Lower lobe of right lung (tissue), 2 donors: ENCODE data around the gene MICALL2. TPM values are rescaled to one million over a fixed set of nuclear protein-coding genes. Genes with fewer than 3 reads are reported as not detected.

ENCODE experiments used
- ATAC-seq, 2 donors: fragments of 200-7000 bp; cut with Tn5 transposase; one replicate each; pipeline ENCODE4 v1.9.1; 2020 to 2022; ENCODE audit warnings: mild to moderate bottlenecking in 2 of 2, moderate library complexity in 2 of 2
- DNase-seq: peaks from one replicate; pipeline ENCODE4 v3.0.0-alpha.2; 2020
- H3K27ac ChIP-seq: fragments of 200-600 bp; one replicate; pipeline ENCODE4 v1.8.0; 2022
- H3K27me3 ChIP-seq: fragments of 200-600 bp; one replicate; pipeline ENCODE4 v1.8.0; 2022; ENCODE audit warnings: low read depth
- H3K36me3 ChIP-seq: fragments of 200-600 bp; one replicate; pipeline ENCODE4 v1.8.0; 2022; ENCODE audit warnings: mild to moderate bottlenecking
- H3K4me1 ChIP-seq: fragments of 200-600 bp; one replicate; pipeline ENCODE4 v1.8.0; 2022
- H3K4me3 ChIP-seq: fragments of 200-600 bp; one replicate; pipeline ENCODE4 v1.8.0; 2022; ENCODE audit warnings: mild to moderate bottlenecking
- H3K9me3 ChIP-seq: fragments of 200-600 bp; one replicate; pipeline ENCODE4 v1.8.0; 2022
- intact Hi-C: fragments of 100-400 bp; cut with DNase I; formaldehyde crosslinking; loops from one replicate; pipeline ENCODE4 v1.11.0; 2022
- total RNA-seq: library from RNA; stranded (reverse); fragmentation: NEBNext Ultra II Directional; extraction: Animal tissue kit (Norgen Biotek cat#: 25700); gene quantifications from one replicate; pipeline ENCODE4 v1.2.1, GENCODE V29; 2021
- TF ChIP-seq, protein P1 (sequence below): fragments of 200-600 bp; IDR thresholded peaks from one replicate; pipeline ENCODE4 v1.8.0; 2022; ENCODE audit warnings: antibody characterized with exemption, mild to moderate bottlenecking
- donor health status: DM: no; HTN: yes; CAD: no; lungs with severe emphysema.

Gene MICALL2
- total RNA-seq, 1 donor from 2014 or later, result 28.9 TPM

DNA sequence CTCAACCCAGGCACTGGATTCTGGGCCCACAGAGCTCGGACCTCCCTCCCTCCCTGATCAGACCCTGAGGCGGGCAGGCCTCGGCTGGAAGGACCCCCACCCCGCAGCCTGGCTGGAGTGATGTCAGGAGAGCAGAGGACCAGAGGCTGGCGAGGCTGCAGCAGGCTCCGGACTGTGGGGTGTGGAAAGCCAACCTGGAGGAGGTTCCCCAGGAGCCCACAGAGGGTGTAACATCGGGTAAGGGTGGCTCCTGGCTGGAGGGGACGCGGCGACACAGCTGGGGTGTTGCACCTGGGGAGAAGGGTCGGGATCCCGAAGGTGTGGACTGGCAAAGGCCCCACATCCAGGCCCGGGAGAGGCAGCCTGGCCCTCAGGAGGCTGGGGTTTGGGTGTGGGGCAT lies 8.9 kb upstream of the MICALL2 start:
- no peaks in the 10 kb centered on the region for H3K9me3 ChIP-seq
- H3K27me3 ChIP-seq, result no peaks in the 10 kb centered on the region
- no peak overlapping the region for H3K27ac ChIP-seq
- H3K4me3 ChIP-seq, result no peak overlapping the region
- ATAC-seq, result no peak
- intact Hi-C loops, result no loop called here
- H3K4me1 ChIP-seq, result peaks cover 14% of the 10 kb centered on the region
- H3K36me3 ChIP-seq, result peaks cover 41% of the 10 kb centered on the region
- DNase-seq, result no peak
- TF ChIP-seq, protein P1, sequence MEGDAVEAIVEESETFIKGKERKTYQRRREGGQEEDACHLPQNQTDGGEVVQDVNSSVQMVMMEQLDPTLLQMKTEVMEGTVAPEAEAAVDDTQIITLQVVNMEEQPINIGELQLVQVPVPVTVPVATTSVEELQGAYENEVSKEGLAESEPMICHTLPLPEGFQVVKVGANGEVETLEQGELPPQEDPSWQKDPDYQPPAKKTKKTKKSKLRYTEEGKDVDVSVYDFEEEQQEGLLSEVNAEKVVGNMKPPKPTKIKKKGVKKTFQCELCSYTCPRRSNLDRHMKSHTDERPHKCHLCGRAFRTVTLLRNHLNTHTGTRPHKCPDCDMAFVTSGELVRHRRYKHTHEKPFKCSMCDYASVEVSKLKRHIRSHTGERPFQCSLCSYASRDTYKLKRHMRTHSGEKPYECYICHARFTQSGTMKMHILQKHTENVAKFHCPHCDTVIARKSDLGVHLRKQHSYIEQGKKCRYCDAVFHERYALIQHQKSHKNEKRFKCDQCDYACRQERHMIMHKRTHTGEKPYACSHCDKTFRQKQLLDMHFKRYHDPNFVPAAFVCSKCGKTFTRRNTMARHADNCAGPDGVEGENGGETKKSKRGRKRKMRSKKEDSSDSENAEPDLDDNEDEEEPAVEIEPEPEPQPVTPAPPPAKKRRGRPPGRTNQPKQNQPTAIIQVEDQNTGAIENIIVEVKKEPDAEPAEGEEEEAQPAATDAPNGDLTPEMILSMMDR, result no peak

DNA sequence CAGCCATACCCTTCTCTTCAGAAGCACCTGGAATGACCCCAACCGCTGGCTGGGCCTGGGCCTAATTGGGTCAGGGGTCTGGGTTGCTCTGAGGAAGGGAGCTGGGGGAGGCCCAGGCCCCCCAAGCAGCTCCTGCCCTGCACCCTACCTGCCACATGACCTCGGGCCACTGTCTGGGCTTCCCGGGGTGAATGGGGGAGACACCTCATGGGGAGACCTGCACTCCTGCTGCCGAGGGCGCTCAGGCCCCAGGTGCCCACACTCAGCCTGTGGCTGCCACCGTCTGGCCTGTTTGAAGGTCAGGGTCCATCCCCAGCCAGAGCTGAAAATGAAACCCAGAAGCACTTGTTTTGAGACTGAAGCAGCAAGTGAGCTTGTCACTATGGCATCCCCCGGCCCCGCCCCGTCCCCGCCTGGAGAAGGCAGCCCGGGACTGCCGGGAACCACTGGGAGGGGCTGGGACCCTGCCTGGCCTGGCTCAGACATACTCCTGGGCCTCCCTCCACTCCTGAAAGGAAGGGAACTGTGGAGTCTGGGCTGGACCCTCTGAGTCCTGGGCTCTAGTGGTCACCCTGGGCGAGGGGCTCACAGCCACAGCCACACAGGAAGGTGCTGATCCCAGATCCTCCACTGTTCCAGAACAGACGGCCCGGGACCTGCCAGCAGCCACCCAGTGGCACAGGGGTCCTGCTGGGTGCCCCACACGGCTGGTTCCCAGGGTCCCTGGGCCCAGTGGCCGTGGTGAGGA lies 7.4 kb upstream of the MICALL2 start:
- intact Hi-C loops, result no loop called here
- Histone ChIP-seq H3K36me3 (peaks cover 26% of the 10 kb centered on the region), H3K4me3 (no peak overlapping the region), H3K27me3 (no peaks in the 10 kb centered on the region), H3K27ac (peak overlapping the region; percentile 81), H3K9me3 (no peaks in the 10 kb centered on the region), H3K4me1 (peaks cover 25% of the 10 kb centered on the region)
- TF ChIP-seq, protein P1, result no peak
- ATAC-seq, result peak; percentile 67 to 77
- DNase-seq, result peak; percentile 78

DNA sequence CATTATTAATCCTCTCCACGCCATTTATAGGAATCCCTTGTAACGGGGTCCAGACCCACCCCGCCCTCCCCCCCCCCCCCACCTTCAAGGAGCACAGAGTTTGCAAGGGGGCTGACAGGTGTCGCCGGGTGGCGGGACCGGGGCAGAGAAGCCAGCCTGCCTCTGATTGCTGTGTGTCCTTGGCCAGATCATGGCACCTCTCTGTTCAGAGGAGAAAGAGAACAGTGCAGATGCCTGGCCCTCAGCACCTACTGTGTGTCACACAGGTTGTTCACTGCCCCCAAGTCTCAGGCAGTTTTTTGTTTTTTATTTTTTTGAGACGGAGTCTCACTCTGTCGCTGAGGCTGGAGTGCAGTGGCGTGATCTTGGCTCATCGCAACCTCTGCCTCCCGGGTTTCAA lies 5.4 kb upstream of the MICALL2 start:
- peaks cover 43% of the 10 kb centered on the region for H3K4me1 ChIP-seq

DNA sequence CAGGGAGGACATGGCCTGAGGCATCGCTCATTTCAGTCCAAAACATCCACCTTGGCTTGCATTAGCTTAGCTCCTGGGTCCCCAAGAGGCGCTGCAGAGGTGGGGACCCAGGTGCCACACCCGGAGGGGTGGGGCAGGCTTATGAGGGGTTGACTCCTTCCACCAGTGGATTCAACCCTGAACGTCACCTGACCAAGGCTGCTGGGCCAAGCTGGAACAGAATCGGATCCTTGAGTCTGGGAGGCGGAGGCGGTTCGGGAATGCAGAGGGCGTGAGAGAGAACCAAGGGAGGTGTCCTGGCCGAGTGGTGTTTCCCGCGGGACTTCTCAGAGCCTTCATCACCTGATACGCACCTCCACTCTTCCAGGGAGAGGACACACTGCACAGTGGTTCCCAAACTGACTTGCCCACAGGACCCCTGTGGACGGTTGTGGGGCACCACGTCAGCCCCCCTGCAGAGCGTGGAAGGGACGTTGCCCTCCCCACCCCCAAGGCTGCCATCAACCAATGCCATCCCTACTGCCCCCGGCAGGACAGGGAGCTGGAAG lies 4.5 kb upstream of the MICALL2 start:
- H3K4me1 ChIP-seq, result peaks cover 45% of the 10 kb centered on the region
- TF ChIP-seq, protein P1, result no peak
- intact Hi-C loops, result no loop called here
- no peak overlapping the region for H3K27ac ChIP-seq
- no peaks in the 10 kb centered on the region for H3K36me3 ChIP-seq
- DNase-seq (no peak), ATAC-seq (no peak)
- no peaks in the 10 kb centered on the region for H3K27me3 ChIP-seq
- H3K9me3 ChIP-seq, result no peaks in the 10 kb centered on the region
- no peak overlapping the region for H3K4me3 ChIP-seq

More for the DNA sequence above, 5.4 kb upstream of the MICALL2 start:
- no peak for DNase-seq
- intact Hi-C loops, result no loop called here
- H3K36me3 ChIP-seq, result peaks cover 6% of the 10 kb centered on the region
- H3K27me3 ChIP-seq, result no peaks in the 10 kb centered on the region
- no peak overlapping the region for H3K4me3 ChIP-seq
- TF ChIP-seq, protein P1, result no peak
- no peaks in the 10 kb centered on the region for H3K9me3 ChIP-seq
- no peak overlapping the region for H3K27ac ChIP-seq
- ATAC-seq, result no peak

DNA sequence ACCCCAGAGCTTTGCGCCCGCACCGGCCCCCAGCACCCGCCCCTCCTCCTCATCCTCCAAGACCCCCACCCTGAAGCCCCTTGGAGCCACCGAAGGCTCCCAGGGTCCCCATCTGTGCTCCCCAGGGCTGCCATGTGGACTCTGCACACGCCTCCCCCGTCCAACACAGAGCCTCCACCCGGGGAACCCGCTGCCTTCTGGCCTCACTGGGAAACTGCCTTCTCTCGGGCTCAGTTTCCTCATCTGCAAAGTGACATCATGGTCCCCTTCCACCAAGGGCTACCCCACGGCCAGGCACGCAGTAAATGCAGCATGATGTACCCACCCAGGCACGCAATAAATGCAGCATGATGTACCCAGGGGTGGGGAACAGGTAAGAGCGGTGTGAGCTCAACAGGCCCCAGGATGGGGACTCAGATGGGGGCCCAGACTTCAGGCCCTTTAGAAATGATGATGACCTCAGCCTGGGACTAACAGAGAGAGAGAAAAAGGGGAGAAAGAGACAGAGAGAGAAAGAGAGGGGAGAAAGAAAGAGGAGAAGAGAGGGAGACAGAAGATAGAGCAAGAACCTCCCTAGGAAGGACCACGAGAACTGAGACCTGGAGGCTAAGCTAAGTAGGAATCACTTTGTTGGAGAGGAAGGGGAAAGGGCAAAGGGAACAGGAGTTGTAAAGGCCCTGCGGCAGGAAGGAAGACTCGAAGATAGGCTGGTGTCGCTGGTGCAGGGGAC lies 2.5 kb upstream of the MICALL2 start:
- no peak for ATAC-seq
- TF ChIP-seq, protein P1, result no peak
- intact Hi-C loops, result no loop called here

More for the DNA sequence above, 2.5 kb upstream of the MICALL2 start:
- H3K27ac ChIP-seq, result peak overlapping the region; percentile 80
- DNase-seq, result no peak
- H3K9me3 ChIP-seq, result no peaks in the 10 kb centered on the region
- H3K4me1 ChIP-seq, result peaks cover 59% of the 10 kb centered on the region
- H3K27me3 ChIP-seq, result no peaks in the 10 kb centered on the region
- H3K4me3 ChIP-seq, result no peak overlapping the region
- H3K36me3 ChIP-seq, result no peaks in the 10 kb centered on the region
